PC-9 (cell line): ENCODE data around the gene OSGEPL1.

ENCODE experiments used
- EZH2 ChIP-seq: fragments of 200-600 bp; sonication (generic); IDR thresholded peaks from 2 replicates; pipeline ENCODE4 v1.8.0; 2017; ENCODE audit warnings: antibody characterized with exemption, low read depth
- TF ChIP-seq, protein P1 (sequence below): fragments of 200-600 bp; sonication (generic); conservative IDR thresholded peaks from 2 replicates; pipeline ENCODE4 v1.6.1; 2017; ENCODE audit warnings: mixed run types, antibody characterized with exemption, mild to moderate bottlenecking, moderate library complexity

GRCh38 chr2:189799030-189799331 is 36.4 kb upstream of the OSGEPL1 start:
- TF ChIP-seq, protein P1, sequence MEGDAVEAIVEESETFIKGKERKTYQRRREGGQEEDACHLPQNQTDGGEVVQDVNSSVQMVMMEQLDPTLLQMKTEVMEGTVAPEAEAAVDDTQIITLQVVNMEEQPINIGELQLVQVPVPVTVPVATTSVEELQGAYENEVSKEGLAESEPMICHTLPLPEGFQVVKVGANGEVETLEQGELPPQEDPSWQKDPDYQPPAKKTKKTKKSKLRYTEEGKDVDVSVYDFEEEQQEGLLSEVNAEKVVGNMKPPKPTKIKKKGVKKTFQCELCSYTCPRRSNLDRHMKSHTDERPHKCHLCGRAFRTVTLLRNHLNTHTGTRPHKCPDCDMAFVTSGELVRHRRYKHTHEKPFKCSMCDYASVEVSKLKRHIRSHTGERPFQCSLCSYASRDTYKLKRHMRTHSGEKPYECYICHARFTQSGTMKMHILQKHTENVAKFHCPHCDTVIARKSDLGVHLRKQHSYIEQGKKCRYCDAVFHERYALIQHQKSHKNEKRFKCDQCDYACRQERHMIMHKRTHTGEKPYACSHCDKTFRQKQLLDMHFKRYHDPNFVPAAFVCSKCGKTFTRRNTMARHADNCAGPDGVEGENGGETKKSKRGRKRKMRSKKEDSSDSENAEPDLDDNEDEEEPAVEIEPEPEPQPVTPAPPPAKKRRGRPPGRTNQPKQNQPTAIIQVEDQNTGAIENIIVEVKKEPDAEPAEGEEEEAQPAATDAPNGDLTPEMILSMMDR: no peak
- no peak for TF ChIP-seq EZH2
